Tibial nerve (tissue), 4 donors: Measurements from ENCODE around the gene CHMP4B. TPM values are rescaled to one million over a fixed set of nuclear protein-coding genes. Genes with fewer than 3 reads are reported as not detected.

ENCODE experiments used
- DNase-seq, 2 donors: peaks; one replicate each; pipeline ENCODE4 v3.0.0-alpha.2; 2019; ENCODE audit warnings: low spot score in 2 of 2
- H3K27ac ChIP-seq, 4 donors: fragments of 200-600 bp; sonication (generic) in 3 of 4; one replicate each; pipeline ENCODE4 v1.5.1; 2017 to 2019; ENCODE audit warnings: mild to moderate bottlenecking in 1 of 4
- H3K27me3 ChIP-seq, 2 donors: fragments of 200-600 bp; sonication (generic) in 1 of 2; one replicate each; pipeline versions ENCODE4 v1.5.1 to v1.6.0; 2017 to 2019
- H3K36me3 ChIP-seq, 3 donors: fragments of 200-600 bp; sonication (generic); one replicate each; pipeline ENCODE4 v1.5.1; 2018 to 2019
- H3K4me1 ChIP-seq, 4 donors: fragments of 200-600 bp; sonication (generic) in 3 of 4; one replicate each; pipeline ENCODE4 v1.5.1; 2017 to 2019
- H3K4me3 ChIP-seq, 4 donors: fragments of 200-600 bp; sonication (generic) in 3 of 4; one replicate each; pipeline ENCODE4 v1.5.1; 2017 to 2019; ENCODE audit warnings: mild to moderate bottlenecking in 1 of 4, moderate library complexity in 1 of 4
- H3K9me3 ChIP-seq, 4 donors: fragments of 200-600 bp; sonication (generic) in 3 of 4; one replicate each; pipeline ENCODE4 v1.5.1; 2017 to 2019
- EP300 ChIP-seq, 2 donors: sonication (generic); formaldehyde crosslinking; IDR thresholded peaks; one replicate each; pipeline ENCODE4 v1.6.1; 2017; ENCODE audit warnings: antibody characterized with exemption in 2 of 2, mild to moderate bottlenecking in 1 of 2
- POLR2A ChIP-seq, 2 donors: fragments of 450-650 bp; IDR thresholded peaks; one replicate each; pipeline ENCODE4 v1.6.1; 2017; ENCODE audit warnings: antibody characterized with exemption in 2 of 2, mild to moderate bottlenecking in 2 of 2, moderate library complexity in 2 of 2
- WGBS, 2 donors: methylation state at CpG; one replicate each; pipeline ENCODE4 v1.1.5; 2018; 5-methylcytosine and 5-hydroxymethylcytosine counted together
- total RNA-seq, 4 donors: library from RNA; depleted of rRNA; stranded (reverse); fragments of >200 nt; gene quantifications; one replicate each; pipeline ENCODE4 v1.1.0, GENCODE V29; 2016
- TF ChIP-seq, protein P1 (sequence below), 5 experiments: fragments of 200-600 bp in 3 of 5; fragments of 450-650 bp in 2 of 5; sonication (generic) in 3 of 5; IDR thresholded peaks; one replicate each; pipeline ENCODE4 v1.5.1; 2016 to 2019; ENCODE audit warnings: antibody characterized with exemption in 5 of 5, mild to moderate bottlenecking in 3 of 5, moderate library complexity in 2 of 5

Gene CHMP4B
- total RNA-seq, 4 donors from 2014 or later, result 72.0 to 93.1 (median 78.9) TPM

DNA sequence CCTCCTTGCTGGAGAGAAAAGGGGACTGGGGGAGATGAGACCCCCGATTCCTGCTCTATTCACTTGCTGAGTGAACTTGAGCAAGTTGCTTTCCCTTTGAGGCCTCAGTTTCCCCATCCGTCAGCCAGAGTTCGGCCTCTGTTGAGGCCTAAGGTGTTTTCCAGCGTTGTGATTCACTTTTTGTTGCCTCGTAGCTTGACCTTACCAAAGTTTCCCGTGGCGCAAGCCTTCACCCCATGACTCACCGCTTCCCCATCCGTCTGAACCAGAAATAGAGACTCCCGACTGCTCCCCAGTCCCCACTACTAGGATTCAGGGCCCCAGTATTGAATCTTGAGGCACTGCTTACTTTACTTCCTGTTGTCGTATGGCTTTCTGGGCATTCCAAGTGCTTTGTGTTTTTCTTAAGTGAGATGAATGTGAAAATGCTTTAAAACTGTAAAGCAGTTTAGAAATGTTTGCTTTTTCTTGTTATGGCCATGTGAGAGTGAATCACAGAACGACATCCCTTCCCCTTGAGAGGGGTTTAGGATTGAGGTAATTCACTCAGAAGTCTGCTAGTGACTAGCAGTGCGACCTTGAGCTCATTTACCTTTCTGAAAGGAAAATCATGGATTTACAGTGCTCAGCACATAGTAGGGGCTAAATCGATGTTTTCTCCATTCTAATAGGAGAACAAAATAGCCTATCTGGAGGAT is 1.2 kb downstream of the CHMP4B start:
- no peaks in the 10 kb centered on the region for H3K9me3 ChIP-seq
- H3K4me1 ChIP-seq, result peaks cover 0 to 49% (median 17%) of the 10 kb centered on the region in 4 donors

DNA sequence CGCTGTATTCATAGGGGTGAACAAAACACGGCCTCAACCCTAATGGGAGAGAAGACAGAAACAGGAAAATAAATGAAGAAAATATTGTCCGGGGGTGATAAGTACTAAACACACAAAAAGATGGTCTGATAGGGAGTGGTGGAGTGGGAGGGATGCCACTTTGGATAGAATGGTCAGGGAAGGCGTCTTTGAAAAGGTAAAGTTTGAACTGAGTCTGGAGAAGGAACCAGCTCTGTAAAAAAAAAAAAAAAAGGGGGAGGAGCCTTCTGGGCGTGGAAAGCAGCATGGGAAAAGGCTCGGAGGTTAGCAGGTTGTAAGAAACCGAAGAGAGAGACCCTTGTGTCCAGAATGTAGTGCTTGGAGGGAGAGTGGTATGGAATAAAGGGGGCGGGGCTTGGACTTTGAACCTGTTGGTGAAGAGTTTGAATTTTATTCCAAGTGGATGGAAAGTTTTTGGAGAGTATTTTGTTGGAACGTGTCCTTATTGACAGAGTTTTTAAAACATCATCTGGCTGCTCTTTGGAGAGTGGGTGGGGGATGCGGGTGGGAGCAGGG is 1.8 kb downstream of the CHMP4B start:
- 22 to 24% methylated on average over 10 of the region's 10 CpGs for WGBS, 2 donors
- no peaks in the 10 kb centered on the region for H3K9me3 ChIP-seq

More for the DNA sequence above, 1.2 kb downstream of the CHMP4B start:
- H3K36me3 ChIP-seq, result no peaks in the 10 kb centered on the region
- DNase-seq, result peak; percentile 42 to 68
- 8 to 9% methylated on average over 14 of the region's 14 CpGs for WGBS, 2 donors
- peak overlapping the region; percentile 70 to 93 (median 80) for H3K4me3 ChIP-seq
- peak overlapping the region; percentile 82 to 97 (median 90) for H3K27ac ChIP-seq
- TF ChIP-seq POLR2A (IDR thresholded peaks at IDR 0.05) (no peak), EP300 (IDR thresholded peaks at IDR 0.05) (peak in 1 of 2 donors; percentile 69)
- H3K27me3 ChIP-seq, result no peaks in the 10 kb centered on the region

DNA sequence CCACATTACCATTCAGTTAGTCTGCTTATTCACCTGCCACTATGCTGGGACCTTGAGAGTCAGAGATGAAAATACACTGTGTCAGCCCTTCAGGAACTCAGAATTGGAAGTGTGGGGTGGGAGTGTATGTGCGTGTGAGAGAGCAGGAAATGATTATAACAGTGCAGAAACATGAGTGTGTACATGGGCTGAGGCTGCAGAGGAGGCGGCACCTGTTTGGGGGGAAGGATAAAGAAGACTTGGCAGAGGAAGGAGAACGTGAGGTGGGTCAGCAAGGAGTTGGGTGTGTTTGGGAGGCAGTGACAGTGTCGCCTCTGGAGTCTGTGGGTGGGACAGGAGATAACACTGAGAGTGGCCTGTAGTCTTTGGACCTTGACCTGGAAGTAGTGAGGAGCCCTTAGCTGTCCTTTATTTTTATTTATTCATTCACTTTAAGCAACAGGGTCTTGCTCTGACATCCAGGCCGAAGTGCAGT is 3.1 kb downstream of the CHMP4B start:
- TF ChIP-seq POLR2A (IDR thresholded peaks at IDR 0.05) (no peak), EP300 (IDR thresholded peaks at IDR 0.05) (no peak)
- TF ChIP-seq, protein P1, sequence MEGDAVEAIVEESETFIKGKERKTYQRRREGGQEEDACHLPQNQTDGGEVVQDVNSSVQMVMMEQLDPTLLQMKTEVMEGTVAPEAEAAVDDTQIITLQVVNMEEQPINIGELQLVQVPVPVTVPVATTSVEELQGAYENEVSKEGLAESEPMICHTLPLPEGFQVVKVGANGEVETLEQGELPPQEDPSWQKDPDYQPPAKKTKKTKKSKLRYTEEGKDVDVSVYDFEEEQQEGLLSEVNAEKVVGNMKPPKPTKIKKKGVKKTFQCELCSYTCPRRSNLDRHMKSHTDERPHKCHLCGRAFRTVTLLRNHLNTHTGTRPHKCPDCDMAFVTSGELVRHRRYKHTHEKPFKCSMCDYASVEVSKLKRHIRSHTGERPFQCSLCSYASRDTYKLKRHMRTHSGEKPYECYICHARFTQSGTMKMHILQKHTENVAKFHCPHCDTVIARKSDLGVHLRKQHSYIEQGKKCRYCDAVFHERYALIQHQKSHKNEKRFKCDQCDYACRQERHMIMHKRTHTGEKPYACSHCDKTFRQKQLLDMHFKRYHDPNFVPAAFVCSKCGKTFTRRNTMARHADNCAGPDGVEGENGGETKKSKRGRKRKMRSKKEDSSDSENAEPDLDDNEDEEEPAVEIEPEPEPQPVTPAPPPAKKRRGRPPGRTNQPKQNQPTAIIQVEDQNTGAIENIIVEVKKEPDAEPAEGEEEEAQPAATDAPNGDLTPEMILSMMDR (IDR thresholded peaks at IDR 0.05), result no peak
- H3K27ac ChIP-seq, result no peak overlapping the region
- DNase-seq, result no peak
- no peaks in the 10 kb centered on the region for H3K27me3 ChIP-seq
- H3K4me3 ChIP-seq, result no peak overlapping the region
- no peaks in the 10 kb centered on the region for H3K36me3 ChIP-seq
- H3K4me1 ChIP-seq, result peaks cover 0 to 62% (median 23%) of the 10 kb centered on the region in 4 donors
- H3K9me3 ChIP-seq, result no peaks in the 10 kb centered on the region
- 64 to 68% methylated on average over 5 of the region's 5 CpGs for WGBS, 2 donors

More for the DNA sequence above, 1.8 kb downstream of the CHMP4B start:
- no peaks in the 10 kb centered on the region for H3K36me3 ChIP-seq
- no peaks in the 10 kb centered on the region for H3K27me3 ChIP-seq
- no peak for DNase-seq
- H3K4me3 ChIP-seq, result peak overlapping the region; percentile 70 to 93 (median 80)
- H3K4me1 ChIP-seq, result peaks cover 0 to 55% (median 20%) of the 10 kb centered on the region in 4 donors
- TF ChIP-seq EP300 (IDR thresholded peaks at IDR 0.05), result no peak
- TF ChIP-seq POLR2A (IDR thresholded peaks at IDR 0.05), result no peak
- TF ChIP-seq, protein P1 (IDR thresholded peaks at IDR 0.05), result no peak
- peak overlapping the region in 3 of 4 donors; percentile 86 to 97 (median 94) for H3K27ac ChIP-seq

DNA sequence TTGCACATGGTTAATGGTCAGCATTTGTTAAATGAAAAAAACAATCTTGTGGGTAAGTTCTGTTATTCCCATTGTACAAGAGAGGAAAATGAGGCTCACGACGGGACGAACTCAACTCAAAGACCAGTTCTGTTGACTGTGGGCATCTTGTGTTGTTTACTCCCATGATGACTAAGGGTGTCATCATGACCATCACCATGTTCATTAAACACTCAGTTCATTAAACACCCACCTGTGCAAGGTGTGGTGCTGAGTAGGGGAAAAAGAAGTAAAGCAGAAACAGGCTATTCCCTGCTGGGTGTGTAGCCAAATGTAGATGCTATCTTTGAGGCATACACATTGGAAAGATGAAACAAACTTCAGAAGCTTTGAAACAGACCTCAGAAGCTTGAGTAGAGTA is 4.5 kb downstream of the CHMP4B start:
- no peak for DNase-seq
- H3K9me3 ChIP-seq, result no peaks in the 10 kb centered on the region
- no peak overlapping the region for H3K4me3 ChIP-seq
- WGBS, 2 donors, result 94 to 96% methylated on average over 3 of the region's 3 CpGs
- no peaks in the 10 kb centered on the region for H3K27me3 ChIP-seq
- TF ChIP-seq, protein P1 (IDR thresholded peaks at IDR 0.05), result no peak
- TF ChIP-seq EP300 (IDR thresholded peaks at IDR 0.05) (no peak), POLR2A (IDR thresholded peaks at IDR 0.05) (no peak)
- no peaks in the 10 kb centered on the region for H3K36me3 ChIP-seq
- peaks cover 0 to 67% (median 23%) of the 10 kb centered on the region in 4 donors for H3K4me1 ChIP-seq
- H3K27ac ChIP-seq, result no peak overlapping the region

DNA sequence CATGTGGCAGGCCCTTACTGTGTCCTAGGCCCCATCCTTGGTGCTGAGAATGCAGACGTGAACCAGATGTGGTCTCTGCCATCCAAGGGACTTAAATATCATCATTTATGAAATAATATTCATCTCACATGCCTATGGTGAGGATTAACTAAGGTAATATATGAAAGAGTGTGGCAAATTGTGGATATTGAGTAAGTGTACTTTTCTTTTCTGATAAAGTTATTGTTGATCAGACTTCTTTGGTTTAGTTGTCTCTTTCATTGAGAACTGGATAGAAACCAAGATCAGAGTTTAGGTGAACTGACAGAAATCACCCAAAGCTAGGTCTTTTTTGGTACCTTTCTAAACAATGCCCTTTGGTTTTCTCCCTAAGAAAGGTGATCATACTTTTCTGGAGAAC is 5.0 kb downstream of the CHMP4B start:
- Histone ChIP-seq H3K9me3 (no peaks in the 10 kb centered on the region), H3K4me3 (no peak overlapping the region), H3K27me3 (no peaks in the 10 kb centered on the region), H3K4me1 (peaks cover 0 to 69% (median 23%) of the 10 kb centered on the region in 4 donors), H3K36me3 (no peaks in the 10 kb centered on the region), H3K27ac (no peak overlapping the region)
- 80 to 86% methylated on average over 1 of the region's 1 CpG for WGBS, 2 donors
- DNase-seq, result no peak
- TF ChIP-seq, protein P1 (IDR thresholded peaks at IDR 0.05), result no peak
- no peak for TF ChIP-seq EP300 (IDR thresholded peaks at IDR 0.05)
- TF ChIP-seq POLR2A (IDR thresholded peaks at IDR 0.05), result no peak
